HEK293T (cell line): ENCODE results near the gene PDCD6IP.

Source experiments
- CTCF ChIA-PET: fragments of 350-600 bp; formaldehyde crosslinking; extraction: SDS; loops from one replicate; lab custom pipeline; 2021; ENCODE audit warnings: antibody characterized with exemption, inconsistent platforms; lab: Yijun Ruan, JAX
- POLR2A ChIA-PET: fragments of 350-600 bp; formaldehyde crosslinking; extraction: SDS; loops from one replicate; lab custom pipeline; 2020; ENCODE audit warnings: antibody characterized with exemption, inconsistent platforms; lab: Yijun Ruan, JAX
- DNase-seq: peaks from one replicate; pipeline ENCODE4 v3.0.0; 2012; ENCODE audit warnings: mixed read lengths; ENCODE audit errors: extremely low spot score
- ARNT ChIP-seq: fragments of 450-650 bp; IDR thresholded peaks from 2 replicates; pipeline ENCODE4 v1.6.1; 2017; ENCODE audit warnings: mild to moderate bottlenecking
- BHLHE40 ChIP-seq: fragments of 450-650 bp; IDR thresholded peaks from 2 replicates; pipeline ENCODE4 v1.6.1; 2016; ENCODE audit warnings: mild to moderate bottlenecking, moderate library complexity, borderline replicate concordance
- CTBP1 ChIP-seq: fragments of 450-650 bp; IDR thresholded peaks from 2 replicates; pipeline ENCODE4 v1.6.1; 2016; ENCODE audit warnings: borderline replicate concordance
- ELF4 ChIP-seq: fragments of 450-650 bp; IDR thresholded peaks from 2 replicates; pipeline ENCODE4 v1.6.1; 2017; ENCODE audit warnings: antibody characterized with exemption
- FOXA1 ChIP-seq: fragments of 450-650 bp; IDR thresholded peaks from 2 replicates; pipeline ENCODE4 v1.6.1; 2016; ENCODE audit warnings: mild to moderate bottlenecking
- FOXK2 ChIP-seq: fragments of 450-650 bp; IDR thresholded peaks from 2 replicates; pipeline ENCODE4 v1.6.1; 2016; ENCODE audit warnings: mild to moderate bottlenecking
- FOXM1 ChIP-seq: fragments of 450-650 bp; IDR thresholded peaks from 2 replicates; pipeline ENCODE4 v1.6.1; 2017; ENCODE audit warnings: mild to moderate bottlenecking, borderline replicate concordance
- HDGF ChIP-seq: fragments of 450-650 bp; IDR thresholded peaks from 2 replicates; pipeline ENCODE4 v1.6.1; 2017; ENCODE audit warnings: antibody characterized with exemption, borderline replicate concordance
- L3MBTL2 ChIP-seq: fragments of 450-650 bp; conservative IDR thresholded peaks from 2 replicates; pipeline ENCODE4 v1.6.1; 2016; ENCODE audit warnings: mild to moderate bottlenecking
- LEF1 ChIP-seq: fragments of 450-650 bp; IDR thresholded peaks from 2 replicates; pipeline ENCODE4 v1.6.1; 2017; ENCODE audit warnings: mild to moderate bottlenecking, borderline replicate concordance
- NFRKB ChIP-seq: fragments of 450-650 bp; IDR thresholded peaks from 2 replicates; pipeline ENCODE4 v1.6.1; 2016; ENCODE audit warnings: mild to moderate bottlenecking, moderate library complexity
- PKNOX1 ChIP-seq: fragments of 450-650 bp; IDR thresholded peaks from 2 replicates; pipeline ENCODE4 v1.6.1; 2016
- SP1 ChIP-seq: fragments of 450-650 bp; IDR thresholded peaks from 2 replicates; pipeline ENCODE4 v1.6.1; 2017
- SUZ12 ChIP-seq: fragments of 450-650 bp; IDR thresholded peaks from 2 replicates; pipeline ENCODE4 v1.6.1; 2016; ENCODE audit warnings: mild to moderate bottlenecking
- TARDBP ChIP-seq: fragments of 450-650 bp; IDR thresholded peaks from 2 replicates; pipeline ENCODE4 v1.6.1; 2016
- ZNF384 ChIP-seq: fragments of 450-650 bp; IDR thresholded peaks from 2 replicates; pipeline ENCODE4 v1.6.1; 2016

Gene PDCD6IP

GRCh38 chr3:33803252-33803651 is 4.8 kb downstream of the PDCD6IP start:
- ChIA-PET POLR2A (no interaction called here), CTCF (interaction anchor here (0.6 kb wide), 1 partner anchor 22 kb away, joined by 8 read pairs; no protein-coding TSS in a partner anchor)
- DNase-seq, result no peak
- no peak for TF ChIP-seq ZNF384
- no peak for TF ChIP-seq HDGF
- TF ChIP-seq ELF4, result no peak
- TF ChIP-seq SUZ12, result no peak
- no peak for TF ChIP-seq FOXM1
- no peak for TF ChIP-seq PKNOX1
- TF ChIP-seq SP1, result no peak

GRCh38 chr3:33803894-33804526 is 5.6 kb downstream of the PDCD6IP start:
- ChIA-PET POLR2A (no interaction called here), CTCF (no interaction called here)
- no peak for DNase-seq
- no peak for TF ChIP-seq NFRKB
- no peak for TF ChIP-seq FOXA1
- no peak for TF ChIP-seq ARNT
- TF ChIP-seq FOXK2, result no peak
- no peak for TF ChIP-seq SUZ12
- no peak for TF ChIP-seq ZNF384

GRCh38 chr3:33807191-33807590 is 8.8 kb downstream of the PDCD6IP start:
- TF ChIP-seq CTBP1 (no peak), LEF1 (no peak), SP1 (no peak), ZNF384 (no peak), FOXK2 (no peak), FOXA1 (no peak), FOXM1 (no peak), SUZ12 (no peak), BHLHE40 (no peak), NFRKB (no peak)
- DNase-seq, result no peak
- ChIA-PET POLR2A (interaction anchor here (1.5 kb wide), 1 partner anchor 9 kb away, joined by 4 read pairs; the partner anchor contains the start of gene PDCD6IP), CTCF (no interaction called here)

GRCh38 chr3:33808559-33808958 is 10.1 kb downstream of the PDCD6IP start:
- DNase-seq, result no peak
- TF ChIP-seq BHLHE40 (no peak), LEF1 (no peak), PKNOX1 (no peak), HDGF (no peak), SUZ12 (no peak), ELF4 (no peak), TARDBP (no peak), ZNF384 (no peak), ARNT (no peak), SP1 (no peak), FOXK2 (no peak), FOXM1 (no peak), CTBP1 (no peak)
- ChIA-PET POLR2A (no interaction called here), CTCF (interaction anchor here (0.6 kb wide), 1 partner anchor 207 kb away, joined by 5 read pairs; no protein-coding TSS in a partner anchor)

GRCh38 chr3:33810545-33810944 is 12.1 kb downstream of the PDCD6IP start:
- no peak for DNase-seq
- ChIA-PET POLR2A (interaction anchor here (1.9 kb wide), 1 partner anchor 12 kb away, joined by 6 read pairs; the partner anchor contains the start of gene PDCD6IP), CTCF (no interaction called here)
- TF ChIP-seq FOXA1 (no peak), TARDBP (no peak), FOXK2 (no peak), LEF1 (no peak), FOXM1 (no peak), HDGF (no peak), SP1 (no peak), NFRKB (no peak), BHLHE40 (no peak), SUZ12 (no peak), ZNF384 (no peak), ARNT (no peak), L3MBTL2 (no peak), CTBP1 (no peak), PKNOX1 (no peak)

GRCh38 chr3:33821989-33822388 is 23.6 kb downstream of the PDCD6IP start:
- ChIA-PET CTCF (no interaction called here), POLR2A (interaction anchor here (1.0 kb wide), 1 partner anchor 23 kb away, joined by 4 read pairs; no protein-coding TSS in a partner anchor)
- TF ChIP-seq SUZ12, result no peak
- TF ChIP-seq CTBP1, result no peak
- no peak for TF ChIP-seq LEF1
- TF ChIP-seq SP1, result no peak
- TF ChIP-seq BHLHE40, result no peak
- no peak for TF ChIP-seq FOXA1
- no peak for TF ChIP-seq ZNF384
- TF ChIP-seq NFRKB, result no peak
- no peak for TF ChIP-seq HDGF
- TF ChIP-seq ARNT, result no peak
- TF ChIP-seq ELF4, result no peak
- TF ChIP-seq TARDBP, result no peak
- no peak for TF ChIP-seq FOXK2
- no peak for TF ChIP-seq PKNOX1
- no peak for TF ChIP-seq L3MBTL2
- TF ChIP-seq FOXM1, result no peak
- DNase-seq, result no peak
